ENCODE results near the gene PLEKHG5.
"Not testable (repeated sequence)": the region's sequence is repeated elsewhere in the genome, so short reads cannot be mapped to it uniquely, and the experiment has no call there.

PLEKHG5 gene

DNA sequence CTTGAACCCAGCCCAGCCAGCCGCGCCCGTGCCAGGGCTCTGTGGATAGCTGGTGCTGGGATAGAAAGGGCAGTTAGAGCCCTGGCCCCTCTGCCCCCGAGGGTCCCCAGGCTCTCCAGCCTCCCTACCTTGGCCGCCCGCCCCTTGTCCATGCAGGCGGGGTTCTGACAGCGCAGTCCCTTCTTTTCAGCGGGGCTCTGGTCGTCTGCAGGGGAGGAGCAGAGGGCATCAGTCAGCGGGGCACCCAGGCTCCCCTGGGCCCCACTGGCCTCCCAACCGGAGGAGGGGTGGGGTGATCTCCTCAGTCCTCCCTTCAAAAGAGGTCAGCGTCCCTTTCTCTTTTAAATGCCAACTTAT is 4.9 kb upstream of the PLEKHG5 start:
- Histone ChIP-seq H3K27me3 (no peaks in the 10 kb centered on the region), H3K36me3 (no peaks in the 10 kb centered on the region), H3K4me1 (peaks cover 0 to 53% (median 40%) of the 10 kb centered on the region in 4 donors), H3K9me3 (no peaks in the 10 kb centered on the region), H3K4me3 (peak overlapping the region; percentile 55 to 65), H3K27ac (peak overlapping the region in 1 of 2 donors; percentile 59)
- TF ChIP-seq, protein P1, sequence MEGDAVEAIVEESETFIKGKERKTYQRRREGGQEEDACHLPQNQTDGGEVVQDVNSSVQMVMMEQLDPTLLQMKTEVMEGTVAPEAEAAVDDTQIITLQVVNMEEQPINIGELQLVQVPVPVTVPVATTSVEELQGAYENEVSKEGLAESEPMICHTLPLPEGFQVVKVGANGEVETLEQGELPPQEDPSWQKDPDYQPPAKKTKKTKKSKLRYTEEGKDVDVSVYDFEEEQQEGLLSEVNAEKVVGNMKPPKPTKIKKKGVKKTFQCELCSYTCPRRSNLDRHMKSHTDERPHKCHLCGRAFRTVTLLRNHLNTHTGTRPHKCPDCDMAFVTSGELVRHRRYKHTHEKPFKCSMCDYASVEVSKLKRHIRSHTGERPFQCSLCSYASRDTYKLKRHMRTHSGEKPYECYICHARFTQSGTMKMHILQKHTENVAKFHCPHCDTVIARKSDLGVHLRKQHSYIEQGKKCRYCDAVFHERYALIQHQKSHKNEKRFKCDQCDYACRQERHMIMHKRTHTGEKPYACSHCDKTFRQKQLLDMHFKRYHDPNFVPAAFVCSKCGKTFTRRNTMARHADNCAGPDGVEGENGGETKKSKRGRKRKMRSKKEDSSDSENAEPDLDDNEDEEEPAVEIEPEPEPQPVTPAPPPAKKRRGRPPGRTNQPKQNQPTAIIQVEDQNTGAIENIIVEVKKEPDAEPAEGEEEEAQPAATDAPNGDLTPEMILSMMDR (IDR thresholded peaks at IDR 0.05) = no peak
- intact Hi-C loops (cut with DNase I; ENCODE audit: low total_unique reads) = no loop called here
- DNase-seq = no peak

- H3K4me1 ChIP-seq = peaks cover 0 to 53% (median 38%) of the 10 kb centered on the region in 4 donors
- peaks cover 0 to under 1% of the 10 kb centered on the region in 2 donors for H3K27me3 ChIP-seq
- no peak overlapping the region for H3K4me3 ChIP-seq
- intact Hi-C loops (cut with DNase I; ENCODE audit: low total_unique reads) = no loop called here
- H3K36me3 ChIP-seq = no peaks in the 10 kb centered on the region
- TF ChIP-seq, protein P1 (IDR thresholded peaks at IDR 0.05) = no peak
- no peaks in the 10 kb centered on the region for H3K9me3 ChIP-seq
- DNase-seq = no peak
- H3K27ac ChIP-seq = peak overlapping the region in 1 of 2 donors; percentile 59
Observed at GRCh38 chr1:6495540-6496364, 4.3 kb upstream of the PLEKHG5 start.

- TF ChIP-seq, protein P1 (IDR thresholded peaks at IDR 0.05) = no peak
- Histone ChIP-seq H3K27ac (no peak overlapping the region), H3K4me1 (peaks cover 0 to 53% (median 39%) of the 10 kb centered on the region in 4 donors)
Observed at GRCh38 chr1:6495041-6495441, 3.6 kb upstream of the PLEKHG5 start.

GRCh38 chr1:6494627-6495026 is 3.2 kb upstream of the PLEKHG5 start:
- TF ChIP-seq, protein P1 (IDR thresholded peaks at IDR 0.05) = no peak
- no peak for DNase-seq
- no peaks in the 10 kb centered on the region for H3K9me3 ChIP-seq
- peaks cover 0 to 54% (median 41%) of the 10 kb centered on the region in 4 donors for H3K4me1 ChIP-seq
- intact Hi-C loops (cut with DNase I; ENCODE audit: low total_unique reads) = no loop called here
- H3K27ac ChIP-seq = no peak overlapping the region
- H3K36me3 ChIP-seq = no peaks in the 10 kb centered on the region
- H3K4me3 ChIP-seq = no peak overlapping the region
- peaks cover 0 to 11% of the 10 kb centered on the region in 2 donors for H3K27me3 ChIP-seq

More at GRCh38 chr1:6495041-6495441, 3.6 kb upstream of the PLEKHG5 start:
- no peak overlapping the region for H3K4me3 ChIP-seq
- H3K9me3 ChIP-seq = no peaks in the 10 kb centered on the region
- intact Hi-C loops (cut with DNase I; ENCODE audit: low total_unique reads) = no loop called here
- H3K27me3 ChIP-seq = peaks cover 0 to 7% of the 10 kb centered on the region in 2 donors
- DNase-seq = no peak
- H3K36me3 ChIP-seq = no peaks in the 10 kb centered on the region

GRCh38 chr1:6493834-6494223 is 2.4 kb upstream of the PLEKHG5 start:
- peaks cover 0 to 19% of the 10 kb centered on the region in 2 donors for H3K27me3 ChIP-seq
- H3K36me3 ChIP-seq; H3K27ac ChIP-seq; H3K4me3 ChIP-seq; DNase-seq; intact Hi-C loops (cut with DNase I; ENCODE audit: low total_unique reads); H3K9me3 ChIP-seq: not testable (repeated sequence)
- peaks cover 0 to 56% (median 37%) of the 10 kb centered on the region in 4 donors for H3K4me1 ChIP-seq

GRCh38 chr1:6491966-6492365 is 499 bp upstream of the PLEKHG5 start:
- intact Hi-C loops (cut with DNase I; ENCODE audit: low total_unique reads) = no loop called here
- H3K9me3 ChIP-seq = no peaks in the 10 kb centered on the region
- peaks cover 0 to 20% of the 10 kb centered on the region in 2 donors for H3K27me3 ChIP-seq
- TF ChIP-seq, protein P1 (IDR thresholded peaks at IDR 0.05) = no peak
- no peak overlapping the region for H3K27ac ChIP-seq
- no peak for DNase-seq
- no peaks in the 10 kb centered on the region for H3K36me3 ChIP-seq
- H3K4me3 ChIP-seq = no peak overlapping the region
- H3K4me1 ChIP-seq = peaks cover 0 to 41% (median 23%) of the 10 kb centered on the region in 4 donors

Measured in tibial artery (tissue), 4 donors.